Measurements from ENCODE around the gene TXN2.

GRCh38 chr22:36480941-36481392 lies 473 bp downstream of the TXN2 start:
- no peak for TF ChIP-seq EP300 (IDR thresholded peaks at IDR 0.05)
- no peak for TF ChIP-seq CTCF (IDR thresholded peaks at IDR 0.05)
